ENCODE results near the gene RAB27B.

RAB27B gene

DNA sequence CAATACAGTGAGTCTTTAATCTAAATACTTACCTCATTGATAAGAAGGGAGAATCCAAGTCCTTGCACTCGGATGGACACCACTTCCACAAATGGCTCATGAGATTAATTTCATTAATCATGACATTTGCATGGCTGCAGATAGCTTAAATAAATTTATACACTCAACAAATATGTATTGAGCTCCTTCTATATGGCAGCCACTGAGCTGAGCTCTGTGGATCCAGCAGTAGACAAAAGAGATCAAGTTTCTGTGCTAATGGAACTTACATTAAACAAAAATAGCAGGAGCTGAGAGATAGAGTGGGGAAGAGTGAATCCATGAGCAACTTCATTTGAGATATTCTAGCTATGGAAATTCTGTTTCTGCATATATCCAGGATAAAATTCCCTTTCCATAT is 44.4 kb downstream of the RAB27B start:
- no peak for DNase-seq

DNA sequence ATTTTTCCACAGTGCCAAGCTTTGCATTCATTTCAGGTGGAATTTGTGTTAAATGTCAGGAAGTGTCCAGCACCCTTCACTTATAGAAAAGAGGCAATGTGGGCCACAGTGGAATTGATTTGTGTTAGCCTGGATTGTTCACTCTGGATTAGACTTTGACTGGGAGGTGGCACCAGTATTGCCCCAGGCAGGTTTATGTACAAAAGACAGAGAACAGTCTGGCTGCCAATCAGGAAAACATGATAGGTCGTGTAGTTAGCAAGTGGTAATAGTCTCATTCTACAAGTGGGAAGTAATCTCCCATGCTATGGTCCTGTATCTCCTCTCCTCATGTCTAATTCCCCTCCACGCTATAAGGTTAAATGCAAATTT is 45.6 kb downstream of the RAB27B start:
- no peak for DNase-seq

DNA sequence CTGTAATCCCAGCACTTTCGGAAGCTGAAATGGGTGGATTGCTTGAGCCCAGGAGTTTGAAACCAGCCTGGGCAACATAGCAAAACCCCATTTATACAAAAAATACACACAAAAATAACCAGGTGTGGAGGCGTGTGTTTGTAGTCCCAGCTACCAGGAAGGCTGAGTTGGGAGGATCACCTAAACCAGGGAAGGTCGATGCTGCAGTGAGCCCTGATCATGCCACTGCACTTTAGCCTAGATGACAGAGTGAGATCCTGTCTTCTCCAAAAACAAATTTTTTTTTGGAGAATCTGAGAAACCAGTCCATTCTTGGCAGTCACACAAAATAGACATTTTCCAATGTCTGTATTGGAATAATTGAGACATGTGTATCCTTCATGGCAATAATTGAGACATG is 46.8 kb downstream of the RAB27B start:
- no peak for DNase-seq

DNA sequence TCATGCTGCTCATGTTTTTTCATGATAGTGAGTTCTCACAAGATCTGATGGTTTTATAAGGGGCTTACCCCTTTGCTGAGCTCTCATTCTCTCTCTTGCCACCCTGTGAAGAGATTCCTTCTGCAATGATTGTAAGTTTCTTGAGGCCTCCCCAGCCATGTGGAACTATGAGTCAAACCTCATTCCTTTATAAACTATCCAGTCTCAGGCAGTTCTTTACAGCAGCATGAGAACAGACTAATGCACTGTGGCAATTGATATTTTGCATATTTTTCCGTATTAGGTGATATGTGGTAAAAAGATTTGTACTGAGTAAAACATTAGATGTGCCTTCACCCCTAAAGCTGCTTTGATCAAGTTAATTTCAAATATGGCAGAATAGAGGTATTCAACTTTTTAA is 48.8 kb downstream of the RAB27B start:
- no peak for DNase-seq

DNA sequence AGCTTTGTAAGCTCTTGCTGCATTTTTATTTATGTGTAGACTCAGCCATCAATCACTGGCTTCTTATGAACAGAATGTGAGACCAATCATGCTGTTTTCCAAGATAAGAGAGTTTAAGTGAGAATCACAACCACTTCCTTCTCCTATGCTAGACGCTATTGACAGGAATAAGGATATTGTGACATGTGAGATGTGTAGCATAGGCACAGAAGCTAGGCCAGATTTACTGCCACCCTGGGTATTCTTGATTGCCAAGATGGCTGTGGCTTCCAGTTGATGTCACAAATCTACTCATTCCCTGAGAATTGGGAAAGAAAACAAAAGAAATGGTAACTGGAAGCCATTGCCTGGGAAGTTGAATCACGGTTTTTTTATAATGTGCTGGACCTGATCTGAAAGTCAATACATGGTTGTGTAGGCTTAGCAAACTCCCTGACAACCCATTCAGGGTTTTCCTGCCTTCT is 49.9 kb downstream of the RAB27B start:
- DNase-seq, result no peak

DNA sequence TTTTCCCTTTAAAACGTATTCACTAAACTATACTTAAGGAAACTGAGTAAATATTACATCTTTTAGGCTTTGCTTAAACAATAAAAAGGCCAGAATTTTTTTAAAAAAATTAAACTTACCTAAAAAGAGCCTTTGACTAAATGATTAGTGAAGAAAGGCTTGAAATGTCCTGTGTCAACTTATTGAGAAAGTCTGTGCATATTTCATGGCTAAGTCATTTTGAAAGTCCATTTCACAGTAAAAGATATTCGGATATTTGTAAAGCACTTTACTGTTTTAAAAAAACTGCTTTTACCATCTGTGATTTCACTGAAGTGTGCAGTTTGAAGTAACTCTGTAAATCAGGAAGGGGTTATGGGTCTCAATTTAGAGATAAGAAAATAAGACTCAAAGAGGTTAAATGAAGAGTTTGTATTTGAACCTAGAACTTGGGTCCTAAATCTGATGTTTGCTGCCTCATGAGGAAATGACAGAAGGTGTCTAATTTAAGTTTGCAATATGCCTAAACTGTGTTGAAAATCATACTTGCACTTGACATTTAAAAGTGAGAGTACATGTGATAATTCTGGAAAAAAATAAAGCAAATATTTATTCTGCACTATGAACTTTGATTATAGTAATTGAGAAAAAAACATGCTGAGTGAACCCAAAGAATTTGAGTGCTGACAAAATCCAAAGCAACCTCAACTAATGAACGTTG is 50.5 kb downstream of the RAB27B start:
- DNase-seq, result no peak

DNA sequence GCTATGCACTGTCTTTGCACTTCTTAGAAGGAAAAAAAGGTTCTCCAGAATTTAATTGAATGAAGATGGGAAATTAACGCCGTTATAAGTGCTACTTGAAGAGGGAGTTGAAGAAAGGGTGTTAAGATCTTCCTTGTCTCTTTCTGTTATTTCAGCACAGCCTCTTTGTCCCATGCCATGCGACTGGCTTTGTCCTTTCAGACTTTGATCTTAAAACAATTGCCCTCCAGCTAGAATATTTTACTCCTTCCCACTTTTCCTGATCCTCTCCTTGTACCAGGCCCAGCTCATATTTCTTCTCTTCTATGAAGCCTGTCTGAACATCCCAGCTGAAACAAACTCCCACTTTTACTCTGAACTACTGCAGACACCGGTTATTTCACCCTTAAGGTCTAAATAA is 51.4 kb downstream of the RAB27B start:
- DNase-seq, result no peak

DNA sequence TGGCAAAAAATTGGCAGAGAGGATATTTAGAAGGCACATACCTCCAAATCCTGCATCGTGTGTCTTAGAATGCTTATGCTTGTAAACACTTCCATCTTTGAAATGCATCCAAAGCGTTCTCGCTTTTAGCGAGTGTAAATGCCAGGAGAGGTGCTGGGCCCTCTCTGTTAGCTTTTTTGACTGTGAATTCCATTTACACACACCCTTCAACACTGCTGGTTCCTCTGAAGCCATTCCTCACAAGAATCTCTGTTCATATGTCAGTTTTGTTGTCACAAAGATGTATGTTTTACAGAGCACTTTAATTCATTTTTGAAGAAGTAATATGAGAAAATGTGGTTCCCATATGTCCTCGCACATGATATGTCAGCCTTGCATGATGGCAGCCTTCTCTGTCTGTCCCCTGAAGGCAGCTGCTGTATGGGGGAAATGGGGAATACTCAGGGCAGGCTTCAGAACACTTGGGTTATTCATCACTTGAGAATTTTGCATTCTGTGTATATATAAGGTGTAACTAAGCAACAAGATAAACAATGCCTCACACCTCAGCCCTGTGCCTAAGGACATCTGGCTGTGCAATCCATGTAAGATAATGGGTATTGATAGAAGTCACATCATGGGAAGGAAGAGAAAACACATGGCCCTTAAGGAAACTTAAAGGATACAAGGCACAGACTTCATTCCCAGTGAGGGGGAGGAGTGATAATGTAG is 52.3 kb downstream of the RAB27B start:
- no peak for DNase-seq

DNA sequence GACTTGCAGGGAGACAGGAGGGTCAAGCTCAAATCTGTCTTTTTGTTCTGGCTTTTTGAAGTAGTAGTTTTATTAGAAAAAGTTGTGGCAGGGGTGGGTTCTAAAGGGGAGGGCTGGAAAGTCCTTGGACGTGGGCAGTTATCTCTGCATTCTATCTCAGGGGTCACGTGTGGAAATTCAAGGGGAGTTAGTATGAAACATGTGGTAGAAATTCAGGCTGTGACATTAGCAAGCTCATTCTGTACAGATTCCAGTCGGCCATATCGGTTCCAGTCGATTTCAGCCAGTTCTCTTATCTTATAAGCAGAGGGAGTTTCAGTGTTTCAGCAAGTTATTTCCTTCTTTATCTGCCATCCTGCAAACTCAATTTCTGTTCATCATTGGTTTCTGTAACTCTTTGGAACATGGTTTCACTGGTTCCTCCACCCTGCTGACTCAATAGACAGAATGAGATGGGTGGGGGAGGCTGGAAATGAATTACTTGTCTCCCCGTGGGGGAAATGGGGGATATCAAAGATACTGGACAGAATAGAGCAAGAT is 53.0 kb downstream of the RAB27B start:
- no peak for DNase-seq

DNA sequence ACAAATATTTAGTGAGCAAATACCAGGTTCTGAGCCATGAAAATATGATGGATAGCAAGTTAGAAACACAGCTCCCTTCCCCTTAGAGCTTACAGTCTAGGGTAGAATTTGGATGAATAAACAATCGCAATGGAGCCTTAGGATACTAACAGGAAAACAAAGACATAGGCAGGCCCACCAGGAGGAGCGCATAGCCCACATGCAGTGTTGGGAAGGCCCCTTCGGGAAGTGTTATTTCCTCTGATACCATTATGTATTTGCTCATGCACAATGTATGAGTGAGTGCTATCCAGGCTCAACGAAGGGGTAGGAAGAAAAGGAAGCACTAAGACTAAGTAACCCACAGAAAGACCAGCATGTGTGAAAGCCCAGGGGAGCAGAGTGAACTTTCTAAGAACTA is 54.0 kb downstream of the RAB27B start:
- no peak for DNase-seq

DNA sequence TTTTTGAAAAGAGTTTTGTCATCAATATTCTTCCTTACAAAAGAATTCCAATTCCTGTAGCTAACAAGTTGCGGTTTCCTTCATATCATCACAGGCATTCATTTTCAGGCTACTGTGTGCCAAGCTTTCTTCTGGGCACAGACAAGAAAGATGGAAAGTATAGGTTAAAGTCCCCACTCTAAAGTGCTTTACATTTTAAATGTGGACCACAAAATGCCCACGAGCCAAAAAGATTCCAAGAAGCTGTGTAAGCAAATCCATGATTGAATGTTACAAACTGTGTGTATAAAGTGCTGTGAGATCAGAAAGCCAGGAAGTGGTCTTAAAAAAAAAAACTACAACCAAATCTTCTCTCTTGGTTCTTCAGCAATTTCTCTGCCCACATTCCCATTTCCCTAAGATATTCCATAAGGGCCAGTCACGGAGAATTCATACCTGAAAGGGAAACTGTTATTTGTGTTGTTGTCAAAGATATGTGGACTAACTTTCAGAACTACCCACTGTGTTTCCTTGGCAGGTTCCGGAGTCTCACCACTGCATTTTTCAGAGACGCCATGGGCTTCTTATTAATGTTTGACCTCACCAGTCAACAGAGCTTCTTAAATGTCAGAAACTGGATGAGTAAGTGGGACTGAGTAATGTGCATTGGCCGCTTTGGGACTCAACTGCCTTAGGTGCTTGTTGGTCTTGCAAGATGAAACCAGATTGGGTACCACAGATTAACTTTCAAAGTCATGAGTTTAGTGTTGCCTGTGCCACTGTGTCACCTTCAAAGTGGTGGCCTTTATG is 55.7 kb downstream of the RAB27B start:
- no peak for DNase-seq

DNA sequence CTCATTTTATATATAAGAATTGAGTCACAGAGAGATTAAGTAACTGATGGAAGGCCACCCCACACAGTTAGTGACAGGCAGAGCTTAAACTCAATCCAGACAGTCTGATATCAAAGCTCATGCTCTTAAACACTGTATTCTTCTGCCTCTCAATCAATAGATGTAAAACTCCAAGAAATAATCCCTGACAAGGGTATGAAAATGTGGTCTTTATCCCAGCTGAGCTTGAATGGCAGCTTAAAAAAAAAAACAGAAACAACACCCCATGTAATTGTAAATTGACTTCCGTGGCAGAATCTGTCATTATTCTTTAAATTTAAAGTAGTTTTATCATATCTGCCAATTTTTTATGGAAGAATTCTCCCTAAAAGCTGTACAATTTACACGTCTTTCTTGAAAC is 60.1 kb downstream of the RAB27B start:
- DNase-seq, result no peak

DNA sequence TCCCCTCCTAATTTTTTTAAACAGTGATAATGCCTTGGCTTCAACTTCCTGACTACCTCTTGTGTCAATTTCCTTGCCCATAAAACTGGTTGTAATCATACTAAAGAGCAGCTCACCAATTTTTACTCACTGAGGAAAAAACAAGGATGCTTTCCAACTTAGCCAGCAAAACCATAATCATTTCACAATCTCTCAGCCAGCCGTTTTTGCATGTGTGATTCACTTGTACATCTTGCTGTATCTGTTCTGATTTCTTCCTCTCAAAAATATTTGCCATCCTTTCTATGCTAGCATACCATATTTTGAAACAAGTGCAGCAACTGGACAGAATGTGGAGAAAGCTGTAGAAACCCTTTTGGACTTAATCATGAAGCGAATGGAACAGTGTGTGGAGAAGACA is 60.7 kb downstream of the RAB27B start:
- no peak for DNase-seq

DNA sequence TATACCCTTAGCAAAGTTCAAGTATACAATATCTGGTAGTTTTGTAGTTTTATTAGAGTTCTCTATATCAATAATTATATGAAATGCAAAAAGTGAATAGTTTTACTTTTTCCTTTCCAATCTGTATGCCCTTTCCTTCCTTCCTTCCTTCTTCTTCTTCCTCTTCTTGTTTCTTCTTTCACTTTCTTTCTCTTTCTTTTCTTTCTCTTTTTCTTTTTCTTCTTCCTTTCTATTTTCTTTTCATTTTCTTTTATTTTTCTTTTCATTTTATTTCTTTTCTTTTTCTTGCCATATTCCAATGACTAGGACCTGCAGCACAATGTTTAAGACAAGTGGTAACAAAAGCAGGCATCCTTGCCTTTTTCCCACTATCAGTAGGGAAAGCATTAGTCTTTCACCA is 71.2 kb downstream of the RAB27B start:
- DNase-seq, result no peak

DNA sequence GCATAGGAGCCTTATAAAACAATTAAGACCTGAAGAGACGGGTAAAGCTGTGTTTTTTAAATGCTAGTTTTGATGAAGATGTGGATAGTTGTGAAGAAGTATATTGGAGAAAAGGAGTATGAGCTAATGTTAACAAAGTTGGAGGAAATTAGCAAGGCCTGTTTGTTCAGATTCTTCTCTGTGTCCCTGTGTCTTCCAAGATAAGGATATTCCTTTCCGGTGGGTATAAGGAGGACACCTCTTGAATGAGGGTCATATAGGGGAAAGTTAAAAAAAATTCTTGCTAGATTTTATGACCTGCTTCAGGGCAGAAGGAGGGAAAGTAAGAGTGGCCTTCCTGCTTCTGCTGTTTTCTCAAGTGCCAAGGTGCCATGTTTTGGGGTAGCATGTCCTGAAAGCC is 72.0 kb downstream of the RAB27B start:
- DNase-seq, result no peak

DNA sequence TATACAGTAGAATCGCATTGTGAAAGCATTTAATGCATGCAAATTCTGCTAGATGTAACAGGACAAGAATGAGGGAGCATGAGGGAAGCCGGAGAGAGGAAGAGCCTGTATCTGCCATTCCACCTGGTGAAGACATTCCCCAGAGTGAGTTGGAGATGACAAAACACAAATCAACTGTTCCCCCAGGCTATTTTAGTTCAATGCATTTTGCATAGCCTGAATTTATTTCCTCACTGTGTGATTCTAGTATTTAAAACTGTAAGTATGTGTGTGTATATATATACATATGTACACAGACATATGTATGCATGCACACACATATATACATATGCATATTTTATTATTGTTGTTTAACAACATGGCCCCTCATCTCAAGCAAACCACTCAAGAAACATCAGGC is 76.3 kb downstream of the RAB27B start:
- DNase-seq, result no peak

DNA sequence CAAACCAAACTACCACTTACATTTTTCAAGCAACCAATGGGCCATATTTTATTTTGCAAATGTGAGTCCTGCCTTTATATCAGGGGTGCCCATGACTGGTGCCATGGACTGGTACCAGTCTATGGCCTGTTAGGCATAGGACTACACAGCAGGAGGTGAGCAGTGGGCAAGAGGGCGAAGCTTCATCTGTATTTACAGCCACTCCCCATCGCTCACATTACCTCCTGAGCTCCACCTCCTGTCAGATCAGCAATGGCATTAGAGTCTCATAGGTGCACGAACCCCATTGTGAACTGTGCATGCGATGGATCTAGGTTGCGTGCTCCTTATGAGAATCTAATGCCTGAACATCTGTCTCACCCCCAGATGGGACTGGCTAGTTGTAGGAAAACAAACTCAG is 77.4 kb downstream of the RAB27B start:
- DNase-seq, result no peak

DNA sequence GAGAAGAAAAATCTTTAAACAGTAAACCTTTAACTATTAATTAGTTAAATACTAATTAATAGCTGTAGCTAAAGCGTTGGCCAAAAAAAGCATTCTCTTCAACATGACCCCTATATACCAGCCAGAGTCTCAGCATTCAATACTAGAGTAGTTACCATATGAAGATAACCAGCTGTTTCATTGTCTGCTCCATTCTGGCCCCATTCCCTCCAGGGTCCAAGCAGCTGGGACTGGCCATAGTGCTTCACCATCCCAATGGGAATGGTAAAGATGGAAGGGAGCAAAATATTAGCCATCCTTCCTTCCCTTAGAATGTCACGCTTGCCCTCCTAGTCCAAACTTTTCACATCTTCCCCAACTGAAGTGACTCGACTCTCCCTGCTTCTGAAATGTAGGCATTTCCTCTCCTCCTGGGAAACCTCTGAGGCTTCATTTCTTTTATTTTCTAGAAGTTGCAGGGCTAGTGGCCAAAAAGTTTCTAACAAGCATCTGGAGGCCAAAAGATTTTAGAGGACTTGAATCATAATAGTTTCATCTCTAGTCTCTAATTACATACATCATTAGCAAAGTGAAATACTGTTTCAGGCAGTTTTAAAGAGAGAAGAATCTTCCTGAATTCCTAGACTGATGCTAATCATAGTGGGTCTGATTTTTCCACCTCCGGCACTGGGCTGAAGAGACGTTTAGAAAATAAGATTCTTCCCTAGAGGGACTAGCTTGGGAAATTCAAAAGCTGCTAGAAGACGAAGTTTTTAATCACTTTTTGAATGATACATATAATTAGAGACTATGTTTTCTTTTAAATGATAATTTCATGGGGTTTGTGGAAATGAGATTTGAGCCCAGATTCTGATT is 78.3 kb downstream of the RAB27B start:
- no peak for DNase-seq

DNA sequence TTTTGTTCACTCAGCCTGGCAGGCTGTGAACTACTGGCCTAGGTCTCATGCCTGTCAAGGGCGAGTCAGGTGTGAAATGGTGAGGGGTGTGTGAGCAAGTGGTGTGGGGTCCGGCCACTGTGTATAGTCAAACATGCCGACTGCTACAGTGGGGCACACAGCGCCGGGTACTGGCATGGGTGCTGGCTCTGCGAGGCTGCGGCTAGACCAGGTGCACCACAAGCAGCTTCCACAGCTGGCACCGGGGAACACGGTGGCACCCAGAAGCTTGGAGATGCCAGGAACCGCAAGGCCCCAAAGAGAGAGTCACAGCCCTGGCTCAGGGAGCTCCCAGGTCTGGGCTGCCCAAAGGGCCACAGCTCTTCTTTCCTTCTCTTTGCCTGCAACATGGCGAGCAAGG is 81.3 kb downstream of the RAB27B start:
- DNase-seq, result no peak

DNA sequence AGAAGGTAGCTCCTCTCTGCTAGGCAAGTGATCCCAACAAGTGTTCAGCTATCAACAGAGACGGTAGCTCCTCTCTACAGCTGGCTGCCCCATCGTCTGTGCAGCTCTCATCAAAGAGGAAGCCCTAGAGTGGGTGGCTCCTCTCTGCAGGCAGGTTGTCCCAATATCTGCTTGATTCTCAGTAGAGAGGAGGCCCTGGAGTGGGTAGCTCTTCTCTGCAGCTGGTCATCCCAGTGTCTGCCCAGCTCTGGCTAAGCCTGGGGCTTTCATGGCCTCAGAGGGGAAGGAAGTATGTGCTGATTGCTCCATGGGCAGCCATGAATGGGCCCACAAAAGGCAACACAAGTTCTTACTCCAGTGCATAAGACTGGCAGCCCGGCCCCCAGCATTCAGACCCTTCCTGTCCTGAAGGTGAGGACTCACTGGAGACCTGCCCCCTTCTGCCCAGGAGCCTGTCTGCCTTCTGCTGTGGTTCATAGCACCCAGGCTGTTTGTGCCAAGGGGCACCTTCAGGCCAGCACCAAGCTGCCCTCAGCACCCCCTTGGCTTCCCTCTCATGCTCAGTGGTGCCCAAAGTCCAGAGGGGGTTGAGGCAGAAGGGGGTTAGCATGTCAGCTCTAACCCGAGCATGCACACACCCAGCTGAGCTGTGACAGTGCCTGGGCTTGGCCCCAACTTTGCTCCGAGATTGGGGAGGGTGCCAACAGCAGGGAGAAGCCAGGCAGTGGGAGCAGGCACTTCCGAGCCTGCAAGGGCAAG is 82.1 kb downstream of the RAB27B start:
- no peak for DNase-seq

DNA sequence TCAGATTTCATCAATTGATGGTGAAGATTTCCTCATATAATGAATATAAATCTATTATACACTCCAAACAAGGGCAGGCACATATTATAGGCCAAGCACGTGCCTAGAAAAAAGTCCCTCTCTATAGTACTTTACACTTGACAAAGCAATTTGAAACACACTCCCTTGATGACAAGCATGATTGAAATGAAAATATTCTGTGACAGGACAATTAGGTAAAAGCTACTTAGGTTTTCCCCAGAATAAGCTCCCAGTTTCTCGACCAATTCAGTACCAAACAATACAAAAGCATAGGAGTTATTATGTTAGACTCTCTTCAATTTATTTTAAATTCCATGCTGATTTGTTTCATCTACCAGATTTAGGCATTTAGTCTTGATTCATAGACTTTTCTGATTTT is 83.3 kb downstream of the RAB27B start:
- DNase-seq, result no peak

DNA sequence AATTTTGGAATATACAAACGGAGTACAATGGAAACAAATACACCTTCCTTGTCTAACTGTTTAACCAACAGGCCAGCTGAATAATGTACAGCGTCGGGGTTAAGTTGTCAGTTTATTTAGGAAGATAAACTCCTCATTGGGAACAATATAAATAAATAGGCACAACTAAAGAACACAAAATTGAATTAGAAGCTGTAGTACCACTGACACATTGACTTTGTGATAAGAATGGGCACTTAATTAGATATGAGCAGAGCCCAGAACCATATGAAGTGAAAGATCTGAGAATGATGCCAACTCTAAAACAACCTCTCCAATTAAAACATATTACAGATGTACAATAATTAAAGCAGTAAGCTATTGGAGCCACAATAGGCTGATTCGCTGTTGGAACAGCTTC is 86.5 kb downstream of the RAB27B start:
- DNase-seq, result no peak

Measured in activated CD8-positive, alpha-beta memory T cell treated with anti-CD3 and anti-CD28 coated beads for 24 hours (primary cell).